Measurements from ENCODE around the gene IVNS1ABP. TPM values are rescaled to one million over a fixed set of nuclear protein-coding genes. Genes with fewer than 3 reads are reported as not detected.
A peak's percentile ranks its signal among the peaks of the same experiment; 100 is the strongest.

IVNS1ABP gene
- total and polyA plus RNA-seq, 4 donors: 14.2 to 83.4 (median 34.0) TPM

- no peaks in the 10 kb centered on the region for H3K4me1 ChIP-seq (ENCODE audit: control insufficient read depth in 4 of 4, insufficient read depth in 4 of 4, low read length in 3 of 4)
- no peak overlapping the region for H3K9ac ChIP-seq (ENCODE audit: low read depth in 1 of 2, low read length in 2 of 2)
- H3K9me3 ChIP-seq (ENCODE audit: control insufficient read depth in 4 of 4, low read length in 3 of 4): no peaks in the 10 kb centered on the region
- TF ChIP-seq MAX (IDR thresholded peaks at IDR 0.05) (no peak), FOXA2 (IDR thresholded peaks at IDR 0.05) (no peak), HNF4A (conservative IDR thresholded peaks at IDR 0.05) (no peak), SP1 (IDR thresholded peaks at IDR 0.05) (no peak), GABPA (IDR thresholded peaks at IDR 0.05 in 1 of 2, conservative IDR thresholded peaks at IDR 0.05 in 1 of 2) (no peak), JUND (IDR thresholded peaks at IDR 0.05) (no peak), RXRA (IDR thresholded peaks at IDR 0.05) (no peak), HNF4G (IDR thresholded peaks at IDR 0.05) (no peak), FOXA1 (IDR thresholded peaks at IDR 0.05) (no peak), RAD21 (IDR thresholded peaks at IDR 0.05) (no peak)
- TF ChIP-seq, protein P1, sequence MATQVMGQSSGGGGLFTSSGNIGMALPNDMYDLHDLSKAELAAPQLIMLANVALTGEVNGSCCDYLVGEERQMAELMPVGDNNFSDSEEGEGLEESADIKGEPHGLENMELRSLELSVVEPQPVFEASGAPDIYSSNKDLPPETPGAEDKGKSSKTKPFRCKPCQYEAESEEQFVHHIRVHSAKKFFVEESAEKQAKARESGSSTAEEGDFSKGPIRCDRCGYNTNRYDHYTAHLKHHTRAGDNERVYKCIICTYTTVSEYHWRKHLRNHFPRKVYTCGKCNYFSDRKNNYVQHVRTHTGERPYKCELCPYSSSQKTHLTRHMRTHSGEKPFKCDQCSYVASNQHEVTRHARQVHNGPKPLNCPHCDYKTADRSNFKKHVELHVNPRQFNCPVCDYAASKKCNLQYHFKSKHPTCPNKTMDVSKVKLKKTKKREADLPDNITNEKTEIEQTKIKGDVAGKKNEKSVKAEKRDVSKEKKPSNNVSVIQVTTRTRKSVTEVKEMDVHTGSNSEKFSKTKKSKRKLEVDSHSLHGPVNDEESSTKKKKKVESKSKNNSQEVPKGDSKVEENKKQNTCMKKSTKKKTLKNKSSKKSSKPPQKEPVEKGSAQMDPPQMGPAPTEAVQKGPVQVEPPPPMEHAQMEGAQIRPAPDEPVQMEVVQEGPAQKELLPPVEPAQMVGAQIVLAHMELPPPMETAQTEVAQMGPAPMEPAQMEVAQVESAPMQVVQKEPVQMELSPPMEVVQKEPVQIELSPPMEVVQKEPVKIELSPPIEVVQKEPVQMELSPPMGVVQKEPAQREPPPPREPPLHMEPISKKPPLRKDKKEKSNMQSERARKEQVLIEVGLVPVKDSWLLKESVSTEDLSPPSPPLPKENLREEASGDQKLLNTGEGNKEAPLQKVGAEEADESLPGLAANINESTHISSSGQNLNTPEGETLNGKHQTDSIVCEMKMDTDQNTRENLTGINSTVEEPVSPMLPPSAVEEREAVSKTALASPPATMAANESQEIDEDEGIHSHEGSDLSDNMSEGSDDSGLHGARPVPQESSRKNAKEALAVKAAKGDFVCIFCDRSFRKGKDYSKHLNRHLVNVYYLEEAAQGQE (IDR thresholded peaks at IDR 0.05): no peak
- TF ChIP-seq, protein P2, sequence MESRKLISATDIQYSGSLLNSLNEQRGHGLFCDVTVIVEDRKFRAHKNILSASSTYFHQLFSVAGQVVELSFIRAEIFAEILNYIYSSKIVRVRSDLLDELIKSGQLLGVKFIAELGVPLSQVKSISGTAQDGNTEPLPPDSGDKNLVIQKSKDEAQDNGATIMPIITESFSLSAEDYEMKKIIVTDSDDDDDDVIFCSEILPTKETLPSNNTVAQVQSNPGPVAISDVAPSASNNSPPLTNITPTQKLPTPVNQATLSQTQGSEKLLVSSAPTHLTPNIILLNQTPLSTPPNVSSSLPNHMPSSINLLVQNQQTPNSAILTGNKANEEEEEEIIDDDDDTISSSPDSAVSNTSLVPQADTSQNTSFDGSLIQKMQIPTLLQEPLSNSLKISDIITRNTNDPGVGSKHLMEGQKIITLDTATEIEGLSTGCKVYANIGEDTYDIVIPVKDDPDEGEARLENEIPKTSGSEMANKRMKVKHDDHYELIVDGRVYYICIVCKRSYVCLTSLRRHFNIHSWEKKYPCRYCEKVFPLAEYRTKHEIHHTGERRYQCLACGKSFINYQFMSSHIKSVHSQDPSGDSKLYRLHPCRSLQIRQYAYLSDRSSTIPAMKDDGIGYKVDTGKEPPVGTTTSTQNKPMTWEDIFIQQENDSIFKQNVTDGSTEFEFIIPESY (IDR thresholded peaks at IDR 0.05): no peak
- H3K4me3 ChIP-seq (ENCODE audit: low read depth in 1 of 3, low read length in 3 of 3): no peak overlapping the region
- no peaks in the 10 kb centered on the region for H3K27me3 ChIP-seq (ENCODE audit: control insufficient read depth in 4 of 4, insufficient read depth in 4 of 4, low read length in 3 of 4)
- H3K36me3 ChIP-seq (ENCODE audit: control insufficient read depth in 4 of 4, insufficient read depth in 3 of 4, low read depth in 1 of 4, low read length in 3 of 4): no peaks in the 10 kb centered on the region
- H3K27ac ChIP-seq (ENCODE audit: low read depth in 1 of 2, low read length in 2 of 2): no peak overlapping the region
- DNase-seq (ENCODE audit: low spot score): no peak
Observed at GRCh38 chr1:185341196-185341781, 24.2 kb upstream of the IVNS1ABP start.

DNA sequence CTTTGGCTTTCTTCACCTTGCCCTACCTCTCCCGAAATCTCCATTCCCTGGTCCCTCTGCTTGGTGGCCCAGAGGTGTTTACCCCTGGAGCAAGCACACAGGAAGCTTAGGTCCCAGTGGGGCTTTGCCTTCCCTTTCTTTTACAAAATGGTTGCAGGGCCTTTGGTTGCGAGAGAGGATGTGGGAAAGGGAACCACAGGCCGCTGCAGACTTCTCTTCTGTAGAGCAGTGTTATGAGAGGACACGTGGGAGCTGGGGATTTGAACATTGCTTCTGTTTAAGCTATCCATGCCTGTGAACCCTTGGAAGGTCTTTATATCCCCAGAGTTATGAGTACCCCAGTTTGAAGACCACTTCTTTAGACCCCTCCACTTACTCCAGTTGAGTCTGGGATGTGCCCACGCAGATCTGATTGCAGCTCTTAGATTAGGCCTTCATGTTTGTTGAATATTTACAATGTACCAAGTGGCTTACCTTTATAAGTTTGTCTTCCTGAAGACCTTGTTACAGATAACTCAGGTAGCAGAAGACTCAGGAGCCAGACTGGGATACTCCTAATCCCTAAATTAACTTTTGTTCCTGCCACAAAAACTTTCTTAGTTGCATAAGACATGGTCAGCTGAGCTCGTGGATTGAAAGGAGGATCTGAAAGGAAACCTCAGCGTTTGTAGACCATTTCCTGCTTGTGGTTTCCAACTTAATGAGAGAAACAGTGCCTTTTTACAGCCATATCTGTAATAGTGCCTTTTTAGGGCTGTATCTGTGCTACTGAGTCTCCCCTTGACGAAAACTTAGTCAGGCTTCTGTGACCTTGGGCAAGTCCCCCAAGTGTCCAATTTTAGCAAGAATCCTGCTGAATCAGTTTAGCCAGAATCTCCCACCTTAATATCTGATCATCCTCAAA, 21.9 kb upstream of the IVNS1ABP start:
- Histone ChIP-seq H3K27me3 (ENCODE audit: control insufficient read depth in 4 of 4, insufficient read depth in 4 of 4, low read length in 3 of 4) (no peaks in the 10 kb centered on the region), H3K27ac (ENCODE audit: low read depth in 1 of 2, low read length in 2 of 2) (peak overlapping the region; percentile 9 to 52), H3K9ac (ENCODE audit: low read depth in 1 of 2, low read length in 2 of 2) (no peak overlapping the region), H3K4me1 (ENCODE audit: control insufficient read depth in 4 of 4, insufficient read depth in 4 of 4, low read length in 3 of 4) (no peaks in the 10 kb centered on the region), H3K36me3 (ENCODE audit: control insufficient read depth in 4 of 4, insufficient read depth in 3 of 4, low read depth in 1 of 4, low read length in 3 of 4) (no peaks in the 10 kb centered on the region), H3K9me3 (ENCODE audit: control insufficient read depth in 4 of 4, low read length in 3 of 4) (no peaks in the 10 kb centered on the region), H3K4me3 (ENCODE audit: low read depth in 1 of 3, low read length in 3 of 3) (no peak overlapping the region)
- WGBS: 77% methylated on average over 8 of the region's 8 CpGs
- no peak for TF ChIP-seq JUND (IDR thresholded peaks at IDR 0.05)
- no peak for TF ChIP-seq GABPA (IDR thresholded peaks at IDR 0.05 in 1 of 2, conservative IDR thresholded peaks at IDR 0.05 in 1 of 2)
- TF ChIP-seq, protein P2 (IDR thresholded peaks at IDR 0.05): no peak
- TF ChIP-seq YY1 (IDR thresholded peaks at IDR 0.05): peak; percentile 56
- no peak for TF ChIP-seq FOXA2 (IDR thresholded peaks at IDR 0.05)
- TF ChIP-seq TAF1 (conservative IDR thresholded peaks at IDR 0.05): no peak
- no peak for TF ChIP-seq FOXA1 (IDR thresholded peaks at IDR 0.05)
- TF ChIP-seq, protein P1 (IDR thresholded peaks at IDR 0.05): no peak
- no peak for TF ChIP-seq SP1 (IDR thresholded peaks at IDR 0.05)
- no peak for DNase-seq (ENCODE audit: low spot score)
